H1 (cell line): ENCODE measurements around the gene CRELD1. TPM values are rescaled to one million over a fixed set of nuclear protein-coding genes. Genes with fewer than 3 reads are reported as not detected.

ENCODE experiments used
- HDAC2 ChIP-seq, 2 experiments: fragments of 300-600 bp in 1 of 2; sonication (generic) in 1 of 2; IDR thresholded peaks; 2 replicates each; pipeline ENCODE4 v1.6.1; 2011 to 2012; ENCODE audit warnings: low read depth in 2 of 2, low read length in 2 of 2, mild to moderate bottlenecking in 2 of 2, moderate library complexity in 2 of 2, borderline replicate concordance in 1 of 2, inconsistent platforms in 1 of 2
- MAX ChIP-seq: IDR thresholded peaks from 2 replicates; pipeline ENCODE4 v1.6.1; 2012; ENCODE audit warnings: inconsistent platforms
- SIN3A ChIP-seq, 2 experiments: IDR thresholded peaks in 1 of 2; conservative IDR thresholded peaks in 1 of 2; 2 replicates each; pipeline ENCODE4 v1.6.1; 2011 to 2012; ENCODE audit warnings: low read length in 2 of 2, improper control_type of control experiment in 1 of 2, low read depth in 1 of 2, mild to moderate bottlenecking in 1 of 2
- polyA plus RNA-seq, 7 experiments: library from polyadenylated mRNA; depleted of rRNA in 3 of 7; stranded (reverse) in 5 of 7; unstranded in 2 of 7; fragments of >200 nt in 5 of 7; fragments of 200-250 nt in 2 of 7; gene quantifications; 1 replicate in 5 of 7; 2 replicates in 1 of 7; 4 replicates in 1 of 7; pipeline versions ENCODE4 v1.2.1 to v1.2.3, GENCODE V29; 2011 to 2013; ENCODE audit warnings: missing spikeins in 2 of 7, mixed read lengths in 2 of 7
- total RNA-seq: library from RNA; stranded (reverse); fragmentation: NEBNext Ultra II Directional; extraction: Animal tissue kit (Norgen Biotek cat#: 25700); gene quantifications from 2 replicates; pipeline ENCODE4 v1.2.1, GENCODE V29; 2021

Gene CRELD1
- total and polyA plus RNA-seq, 2 of the 8 experiments (the other 6 are each of a cell fraction or from before 2014, with no cell fraction given) = 12.9 to 15.1 TPM

- no peak for TF ChIP-seq MAX
- TF ChIP-seq HDAC2 (IDR thresholded peaks at IDR 0.05; ENCODE audit: borderline replicate concordance in 1 of 2, low read depth in 2 of 2, low read length in 2 of 2) = no peak
- no peak for TF ChIP-seq SIN3A (conservative IDR thresholded peaks at IDR 0.05 in 1 of 2, IDR thresholded peaks at IDR 0.05 in 1 of 2; ENCODE audit: low read depth in 1 of 2, low read length in 2 of 2)
Measured at GRCh38 chr3:9887480-9887879, 46.2 kb upstream of the CRELD1 start (continued).
